Articular chondrocyte of knee joint (primary cell): ENCODE results near the gene HTR1E. TPM values are rescaled to one million over a fixed set of nuclear protein-coding genes. Genes with fewer than 3 reads are reported as not detected.

Experiments used
- small RNA-seq: library from RNA; depleted of rRNA; stranded (forward); fragments of <200 nt; gene quantifications from one replicate; pipeline ENCODE3, GENCODE V24; 2012
- total RNA-seq: library from RNA; depleted of rRNA; stranded (reverse); fragments of >200 nt; gene quantifications from 2 replicates; pipeline ENCODE4 v1.2.3, GENCODE V29; 2012

Gene HTR1E
- total RNA-seq, result not detected in 2 replicates

DNA sequence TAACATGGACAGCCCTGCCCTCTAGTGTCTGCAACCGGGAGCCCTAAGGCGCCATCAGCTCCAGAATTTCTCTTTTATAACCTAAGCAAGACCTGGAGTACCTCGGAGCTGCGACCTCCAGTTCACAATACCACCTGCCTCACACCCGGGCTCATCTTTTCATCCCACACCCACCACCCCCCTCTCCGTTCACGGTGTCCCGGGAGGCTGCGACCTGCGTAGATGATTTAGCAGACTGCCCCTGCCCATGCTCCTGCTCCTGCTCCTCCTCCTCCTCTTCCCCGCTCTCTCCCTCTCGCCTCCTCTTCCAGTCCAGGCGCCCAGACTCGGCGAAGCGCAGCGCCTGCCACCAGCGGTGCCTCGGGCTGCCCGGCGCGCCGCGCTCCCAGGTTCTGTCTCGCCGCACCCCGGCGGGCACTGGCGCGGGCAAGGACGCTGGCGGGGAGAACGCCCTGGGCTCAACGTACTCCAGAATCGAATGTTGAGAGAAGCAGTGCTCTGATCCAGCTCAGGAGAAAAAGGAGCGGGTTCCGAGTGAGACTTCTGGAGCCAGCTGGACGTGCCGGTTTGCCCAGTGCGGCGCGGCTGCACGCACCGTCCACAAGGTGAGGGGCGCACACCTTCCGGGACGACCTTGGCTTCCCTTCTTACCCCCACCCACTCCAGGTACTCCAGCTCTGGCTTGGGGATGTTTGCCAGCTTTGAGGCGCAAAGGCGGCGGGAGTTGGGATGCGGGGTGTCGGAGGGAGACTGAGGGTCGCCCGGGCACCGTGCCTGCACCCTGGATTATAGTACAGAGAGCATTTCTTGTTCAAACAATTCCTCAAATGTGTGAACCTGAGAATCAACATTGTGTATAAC is at the start of gene HTR1E:
Gene HTR1E (plus strand): TSS at position 310 of the 861 bp plus-strand sequence. CDS start 77,807 bp downstream, outside the sequence.

Small RNAs within 50 kb of the gene (small RNA-seq; reads per million reads assigned to genes)
- gene AL157777.2 (not detected), gene MTHFD2P2 (not detected)

Other genes starting within 250 kb of the HTR1E start
- gene CGA, start 157.6 kb downstream of the HTR1E start, total RNA-seq, result not detected in 2 replicates
- 47.8 and 55.6 TPM in 2 replicates for gene ZNF292, start 218.0 kb downstream of the HTR1E start, total RNA-seq